T follicular helper cell (primary cell): ENCODE results near the gene MRAS.

Experiments
- DNase-seq: peaks from one replicate; pipeline ENCODE4 v3.0.0-alpha.2; 2020; ENCODE audit warnings: low read depth
- total RNA-seq, 2 experiments: gene quantifications; one replicate each; lab custom pipeline; 2026; lab: John Stamatoyannopoulos, UW

MRAS gene
- 0.18 to 0.43 reads per million in 2 experiments for total RNA-seq

- DNase-seq: no peak
Measured at GRCh38 chr3:138347960-138348753, at the start of gene MRAS. MRAS (plus strand) TSS chr3:138348579; CDS start chr3:138372884, 24,305 bp downstream.

- DNase-seq: no peak
Measured at GRCh38 chr3:138300647-138301046, 47.7 kb upstream of the MRAS start.

GRCh38 chr3:138303474-138303873, 44.9 kb upstream of the MRAS start:
- no peak for DNase-seq

- DNase-seq: no peak
Measured at GRCh38 chr3:138307899-138308298, 40.5 kb upstream of the MRAS start.

GRCh38 chr3:138308783-138309182, 39.6 kb upstream of the MRAS start:
- DNase-seq: no peak

GRCh38 chr3:138310494-138310893, 37.9 kb upstream of the MRAS start:
- no peak for DNase-seq

GRCh38 chr3:138314751-138315150, 33.6 kb upstream of the MRAS start:
- no peak for DNase-seq

- DNase-seq: no peak
Measured at GRCh38 chr3:138317687-138318086, 30.7 kb upstream of the MRAS start.

- no peak for DNase-seq
Measured at GRCh38 chr3:138323971-138324370, 24.4 kb upstream of the MRAS start.

GRCh38 chr3:138325990-138326389, 22.4 kb upstream of the MRAS start:
- no peak for DNase-seq

- no peak for DNase-seq
Measured at GRCh38 chr3:138326866-138327595, 21.3 kb upstream of the MRAS start.

GRCh38 chr3:138327831-138328230, 20.5 kb upstream of the MRAS start:
- no peak for DNase-seq

GRCh38 chr3:138328341-138328740, 20.0 kb upstream of the MRAS start:
- no peak for DNase-seq

GRCh38 chr3:138329127-138329983, 19.0 kb upstream of the MRAS start, which contains the start of gene NME9:
NME9 (minus strand) TSS chr3:138329851; CDS start chr3:138329335, 516 bp downstream.
- peak; percentile 86 for DNase-seq

- DNase-seq: no peak
Measured at GRCh38 chr3:138329984-138330293, 18.4 kb upstream of the MRAS start.

GRCh38 chr3:138331143-138331894, 17.1 kb upstream of the MRAS start:
- DNase-seq: no peak

GRCh38 chr3:138332472-138333073, 15.8 kb upstream of the MRAS start:
- DNase-seq: no peak

GRCh38 chr3:138334608-138335007, 13.8 kb upstream of the MRAS start:
- DNase-seq: no peak

- no peak for DNase-seq
Measured at GRCh38 chr3:138336454-138336999, 11.9 kb upstream of the MRAS start.

- DNase-seq: no peak
Measured at GRCh38 chr3:138338244-138338643, 10.1 kb upstream of the MRAS start.

- no peak for DNase-seq
Measured at GRCh38 chr3:138338811-138339210, 9.6 kb upstream of the MRAS start.
